Measurements from ENCODE around the gene CNEP1R1.

DNA sequence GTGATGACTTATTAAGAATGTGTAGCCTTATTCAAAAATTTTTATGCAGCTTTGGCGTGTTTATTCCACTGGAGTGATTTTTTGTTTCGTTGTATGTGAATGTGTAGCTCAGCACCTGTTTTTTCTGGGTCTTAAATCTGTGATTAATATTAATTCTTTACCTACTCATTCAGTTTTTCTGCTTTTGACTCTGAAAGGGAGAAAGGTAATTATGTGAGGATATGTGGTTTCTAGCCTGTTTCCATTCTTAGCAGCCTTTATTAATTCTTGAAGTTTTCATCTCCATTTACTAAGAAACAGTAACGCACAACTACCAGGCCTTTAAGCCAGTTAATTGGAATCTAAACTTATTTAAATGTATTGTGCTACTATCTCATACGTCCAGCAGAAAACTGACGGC is 47.7 kb downstream of the CNEP1R1 start:
- TF ChIP-seq, protein P1, sequence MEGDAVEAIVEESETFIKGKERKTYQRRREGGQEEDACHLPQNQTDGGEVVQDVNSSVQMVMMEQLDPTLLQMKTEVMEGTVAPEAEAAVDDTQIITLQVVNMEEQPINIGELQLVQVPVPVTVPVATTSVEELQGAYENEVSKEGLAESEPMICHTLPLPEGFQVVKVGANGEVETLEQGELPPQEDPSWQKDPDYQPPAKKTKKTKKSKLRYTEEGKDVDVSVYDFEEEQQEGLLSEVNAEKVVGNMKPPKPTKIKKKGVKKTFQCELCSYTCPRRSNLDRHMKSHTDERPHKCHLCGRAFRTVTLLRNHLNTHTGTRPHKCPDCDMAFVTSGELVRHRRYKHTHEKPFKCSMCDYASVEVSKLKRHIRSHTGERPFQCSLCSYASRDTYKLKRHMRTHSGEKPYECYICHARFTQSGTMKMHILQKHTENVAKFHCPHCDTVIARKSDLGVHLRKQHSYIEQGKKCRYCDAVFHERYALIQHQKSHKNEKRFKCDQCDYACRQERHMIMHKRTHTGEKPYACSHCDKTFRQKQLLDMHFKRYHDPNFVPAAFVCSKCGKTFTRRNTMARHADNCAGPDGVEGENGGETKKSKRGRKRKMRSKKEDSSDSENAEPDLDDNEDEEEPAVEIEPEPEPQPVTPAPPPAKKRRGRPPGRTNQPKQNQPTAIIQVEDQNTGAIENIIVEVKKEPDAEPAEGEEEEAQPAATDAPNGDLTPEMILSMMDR (IDR thresholded peaks at IDR 0.05) = no peak
- no peak for TF ChIP-seq POLR2A (IDR thresholded peaks at IDR 0.05)
